GF-D8 (cell line): ENCODE data around the gene CIPC.

Experiments used
- DNase-seq: peaks from one replicate; lab custom pipeline; 2025; lab: John Stamatoyannopoulos, UW

The CIPC gene

DNA sequence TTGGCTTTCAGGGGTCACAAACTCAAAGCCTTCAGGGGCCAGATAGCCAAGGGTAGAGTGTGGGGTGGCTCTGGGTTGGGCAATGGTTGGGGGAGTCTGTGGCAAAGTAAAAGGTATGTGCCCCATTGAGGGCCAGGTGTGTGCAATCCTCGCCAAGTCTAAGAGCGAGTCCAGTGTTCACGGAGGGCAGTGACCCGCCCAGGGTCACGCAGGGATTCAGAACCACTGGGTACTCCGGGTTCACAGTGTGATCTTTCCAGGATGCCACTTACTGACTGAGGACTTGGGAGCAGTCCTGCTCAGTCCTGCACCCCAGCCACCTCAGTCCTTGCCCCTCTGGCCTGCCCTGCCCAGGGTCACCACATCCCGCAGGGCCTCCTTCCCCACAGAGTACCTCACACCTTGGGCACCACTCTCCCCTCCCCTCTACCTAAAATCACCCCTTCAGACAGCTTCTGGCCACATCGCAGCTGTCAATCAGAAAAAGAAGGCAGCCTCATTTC is 27.8 kb downstream of the CIPC start:
- no peak for DNase-seq

DNA sequence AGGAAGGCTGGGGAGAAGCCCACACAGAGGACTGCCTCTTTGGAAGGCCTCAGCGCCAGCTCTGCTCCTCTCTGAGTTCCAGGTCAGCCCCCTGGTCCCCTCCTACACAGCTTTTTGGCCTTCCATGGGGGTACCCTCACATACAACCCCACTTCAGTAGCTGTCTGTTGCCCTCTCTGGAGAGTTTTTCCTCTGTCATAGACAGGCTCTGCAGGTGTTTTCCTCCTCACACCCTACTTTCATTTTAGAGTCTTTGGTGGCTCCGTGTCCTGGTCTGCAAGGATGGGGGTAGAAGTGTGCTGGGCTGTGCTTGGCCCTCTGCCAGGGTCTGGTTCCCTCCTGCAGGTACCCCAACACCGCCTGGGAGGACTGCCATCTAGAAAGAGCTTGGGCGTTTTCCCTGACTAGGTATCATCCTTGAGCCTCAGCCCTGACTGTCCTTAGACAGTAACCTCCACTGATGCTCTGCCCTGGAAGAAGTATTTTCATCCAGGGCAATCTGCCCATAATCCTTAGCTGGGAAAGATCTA is 28.5 kb downstream of the CIPC start:
- DNase-seq: no peak

DNA sequence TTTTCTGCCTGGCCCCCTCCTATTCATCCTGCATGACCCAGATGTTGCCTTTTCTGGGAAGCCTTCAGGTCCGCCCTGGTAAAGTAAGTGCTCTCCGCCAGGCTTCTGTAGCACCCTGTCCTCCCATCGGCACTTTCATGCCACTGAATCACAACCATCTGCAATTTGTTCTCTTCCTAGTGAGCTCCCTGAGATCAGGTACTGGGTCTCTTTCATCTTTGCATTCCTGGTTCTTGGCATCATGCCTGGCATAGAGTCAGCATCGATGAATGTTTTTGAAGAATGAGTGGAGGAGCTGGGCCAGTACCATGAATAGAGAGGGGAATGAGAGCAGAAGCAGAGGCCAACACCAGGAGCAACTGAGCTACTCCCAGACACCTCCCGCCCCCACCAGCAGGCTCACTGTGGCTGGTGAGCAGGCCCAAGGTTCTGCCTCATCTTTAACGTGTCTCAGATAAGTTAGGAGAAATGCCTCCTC is 30.4 kb downstream of the CIPC start:
- no peak for DNase-seq

DNA sequence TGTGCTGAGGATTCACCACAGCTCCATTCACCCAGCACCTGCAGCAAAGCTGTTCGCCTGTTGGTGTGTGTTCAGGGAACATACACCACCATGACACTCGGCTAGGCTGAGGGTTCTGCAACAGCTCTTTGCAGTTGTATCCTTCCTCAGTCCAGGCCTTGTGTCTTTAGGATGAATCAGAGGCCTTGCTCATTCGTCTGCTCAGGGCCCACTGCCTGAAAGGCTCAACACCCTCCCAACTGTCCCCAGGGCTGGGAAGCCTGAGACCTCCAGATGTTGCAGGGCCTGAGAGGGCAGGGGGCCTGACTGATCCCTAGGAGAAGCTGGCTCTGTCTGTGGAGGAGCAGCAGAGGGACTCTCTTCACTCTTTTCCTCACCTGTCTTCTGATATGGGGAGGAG is 32.3 kb downstream of the CIPC start:
- no peak for DNase-seq

DNA sequence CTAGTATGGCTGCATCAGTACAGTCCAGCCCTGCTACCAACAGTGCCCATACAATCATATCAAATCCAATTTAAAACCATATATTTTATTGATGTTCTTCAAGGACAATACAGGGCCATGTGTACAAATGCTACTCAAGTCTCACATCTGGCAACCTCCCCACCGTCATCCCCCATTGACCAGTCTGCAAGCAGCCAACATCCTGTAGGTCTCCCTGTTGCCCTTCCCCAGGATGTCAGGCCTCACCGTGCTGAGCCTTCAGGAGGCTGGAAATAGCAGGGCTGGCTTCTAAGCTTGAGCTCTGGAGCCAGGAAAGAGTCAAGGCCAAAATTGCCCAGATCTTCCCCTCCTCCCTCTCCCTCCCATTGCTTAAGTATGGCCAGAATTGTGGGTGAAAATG is 33.1 kb downstream of the CIPC start:
- no peak for DNase-seq

DNA sequence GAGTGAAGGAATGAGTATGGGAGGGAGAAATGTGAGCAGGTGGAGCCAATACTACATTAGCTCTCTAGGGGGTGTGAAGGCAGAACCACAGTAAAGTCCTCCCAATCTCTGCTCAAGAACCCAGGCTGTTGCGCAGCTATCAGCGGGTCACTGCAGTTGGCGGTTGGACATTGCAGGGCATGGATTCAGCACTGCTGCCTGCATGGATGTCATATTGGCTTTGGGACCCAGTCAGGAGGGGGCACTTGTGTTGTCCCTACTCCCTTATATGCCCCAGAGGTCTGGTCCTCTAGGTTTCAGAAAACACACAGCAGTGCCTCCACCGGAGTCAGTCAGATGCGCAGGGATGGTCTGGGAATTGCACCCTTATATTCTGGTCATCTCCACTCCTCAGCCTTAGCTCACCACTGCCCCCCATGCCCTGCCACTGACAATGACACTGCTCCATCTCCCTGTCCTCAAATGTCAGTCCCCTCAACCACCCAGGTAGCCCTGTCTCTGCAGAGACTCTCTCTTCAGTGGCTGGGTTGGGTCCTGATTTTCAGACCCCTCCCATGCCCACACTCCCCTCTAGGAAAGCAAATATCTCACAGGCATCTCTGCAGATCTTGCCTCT is 33.9 kb downstream of the CIPC start:
- DNase-seq: no peak

DNA sequence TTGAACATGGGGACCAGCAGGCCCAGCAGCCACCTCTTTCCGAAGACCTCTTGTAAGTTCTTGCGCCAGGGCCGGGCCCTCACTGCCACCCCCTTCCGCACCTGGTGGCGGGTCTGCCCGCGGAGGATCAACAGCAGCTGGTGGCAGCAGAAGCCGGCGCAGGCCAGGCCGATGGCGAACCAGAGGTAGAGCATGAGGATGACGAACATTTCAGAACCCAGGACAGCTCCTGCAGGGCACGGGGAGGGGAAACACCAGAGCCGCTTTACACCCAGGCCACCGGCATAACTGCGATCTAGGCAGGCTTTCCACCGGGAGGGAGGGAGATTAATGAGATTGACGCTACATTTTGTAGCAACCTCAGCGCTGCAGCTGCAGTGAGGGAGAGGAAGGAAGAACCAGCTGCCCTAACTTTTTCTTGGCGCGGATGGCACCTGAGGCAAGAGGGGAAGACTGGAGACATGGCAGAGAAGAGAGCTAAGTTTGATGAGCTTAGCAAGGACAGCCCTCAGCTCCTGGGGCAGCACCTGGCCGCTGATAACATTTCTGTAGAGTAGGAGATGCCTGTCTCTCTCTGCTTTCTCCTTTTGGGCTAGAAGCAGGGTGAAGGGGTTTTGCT is 35.8 kb downstream of the CIPC start:
- no peak for DNase-seq

DNA sequence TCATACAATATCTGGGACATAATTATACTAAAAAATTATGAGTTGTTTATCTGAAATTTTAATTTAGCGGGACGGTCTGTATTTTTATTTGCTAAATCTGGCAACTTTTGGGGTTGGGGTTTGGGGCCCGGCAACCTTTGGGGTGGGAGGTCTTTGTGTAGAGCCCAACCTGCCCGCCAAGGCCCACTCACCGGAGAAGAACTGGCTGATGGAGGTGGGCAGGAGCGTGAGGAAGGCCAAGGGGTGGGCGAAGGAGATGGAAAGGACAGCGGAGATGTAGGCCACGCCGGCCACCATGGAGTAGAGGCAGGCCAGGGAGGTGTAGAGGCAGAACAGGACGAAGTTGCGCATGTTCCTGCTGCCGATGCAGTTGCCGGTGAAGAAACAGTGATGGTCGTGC is 41.0 kb downstream of the CIPC start:
- no peak for DNase-seq

DNA sequence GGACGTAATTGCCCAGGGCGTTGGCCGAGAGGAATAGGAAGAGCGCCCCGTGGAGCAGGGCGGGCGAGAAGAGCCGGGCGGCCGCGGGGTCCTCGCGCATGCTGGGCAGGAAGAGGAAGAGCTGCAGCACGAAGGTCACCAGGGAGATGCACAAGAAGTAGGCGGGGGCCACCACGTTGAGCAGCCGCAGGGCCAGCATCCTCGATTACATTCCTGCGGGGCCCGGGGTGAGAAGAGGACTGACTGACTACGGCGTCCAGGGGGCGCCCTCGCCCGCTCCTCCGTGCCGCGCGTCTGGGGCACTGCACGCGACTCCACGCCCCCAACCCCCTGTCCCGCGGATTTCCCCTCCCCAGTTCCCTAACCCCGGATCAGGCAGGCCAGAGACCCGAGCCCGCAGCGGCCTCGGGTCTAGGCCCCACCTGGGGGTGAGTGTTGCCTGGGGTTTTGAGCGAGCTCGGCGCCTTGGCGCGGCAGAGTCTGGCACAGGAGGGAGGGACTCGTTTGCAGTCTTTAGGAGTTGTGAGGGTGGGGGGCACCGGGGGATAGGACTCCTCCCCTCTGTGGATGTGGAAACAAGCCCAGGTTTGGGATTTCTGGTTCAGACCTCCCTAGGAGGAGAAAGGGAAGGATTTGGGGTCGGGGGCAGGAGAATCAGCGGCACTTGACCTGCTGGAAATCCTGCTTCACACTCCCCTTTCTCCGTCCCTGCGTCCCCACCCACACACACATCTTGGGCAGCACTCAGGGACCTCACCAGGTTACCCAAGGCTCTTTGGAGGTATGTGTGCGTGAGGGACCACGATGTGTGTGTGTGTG is 41.7 kb downstream of the CIPC start:
- DNase-seq: no peak

DNA sequence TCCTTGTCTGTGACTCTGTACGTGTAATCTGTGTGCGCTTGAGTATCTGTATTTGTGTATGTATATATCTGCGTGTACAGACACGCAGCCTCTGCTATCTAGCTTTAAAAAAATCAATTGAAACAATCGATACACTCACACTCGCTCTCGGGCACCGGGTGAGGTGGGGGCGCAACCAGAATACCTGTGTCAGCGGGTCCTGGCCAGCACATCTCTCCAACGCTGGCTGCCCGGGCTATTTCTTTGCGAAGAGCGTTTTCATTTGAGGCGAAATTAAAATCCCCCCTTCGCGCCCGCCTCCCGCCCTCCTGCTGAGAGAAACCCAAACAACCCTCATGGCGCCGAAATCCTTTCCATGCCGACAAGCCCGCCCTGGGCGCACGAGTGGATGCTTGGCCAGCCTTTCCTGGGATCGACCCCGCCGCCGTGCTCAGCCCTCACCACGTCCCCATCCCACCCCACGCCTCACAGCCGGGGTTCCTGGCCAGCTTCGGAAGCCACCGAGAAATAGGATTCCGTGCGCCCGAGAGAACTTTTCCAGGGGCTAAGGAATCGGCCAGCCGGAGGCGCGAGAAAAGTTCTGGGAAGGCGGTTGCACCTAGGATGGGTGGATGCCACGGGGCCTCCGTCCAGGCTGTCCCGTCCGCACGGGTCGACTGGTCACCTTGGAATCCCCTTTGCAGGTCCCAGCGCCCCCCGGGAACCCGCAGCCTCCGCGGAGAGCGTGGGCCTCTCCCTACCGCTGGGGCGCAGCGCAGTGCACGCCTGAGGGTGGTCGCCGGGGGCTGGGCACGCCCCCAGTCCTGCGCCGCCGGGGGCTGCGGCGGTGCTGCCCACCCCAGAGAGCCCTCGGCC is 42.5 kb downstream of the CIPC start:
- DNase-seq: no peak

DNA sequence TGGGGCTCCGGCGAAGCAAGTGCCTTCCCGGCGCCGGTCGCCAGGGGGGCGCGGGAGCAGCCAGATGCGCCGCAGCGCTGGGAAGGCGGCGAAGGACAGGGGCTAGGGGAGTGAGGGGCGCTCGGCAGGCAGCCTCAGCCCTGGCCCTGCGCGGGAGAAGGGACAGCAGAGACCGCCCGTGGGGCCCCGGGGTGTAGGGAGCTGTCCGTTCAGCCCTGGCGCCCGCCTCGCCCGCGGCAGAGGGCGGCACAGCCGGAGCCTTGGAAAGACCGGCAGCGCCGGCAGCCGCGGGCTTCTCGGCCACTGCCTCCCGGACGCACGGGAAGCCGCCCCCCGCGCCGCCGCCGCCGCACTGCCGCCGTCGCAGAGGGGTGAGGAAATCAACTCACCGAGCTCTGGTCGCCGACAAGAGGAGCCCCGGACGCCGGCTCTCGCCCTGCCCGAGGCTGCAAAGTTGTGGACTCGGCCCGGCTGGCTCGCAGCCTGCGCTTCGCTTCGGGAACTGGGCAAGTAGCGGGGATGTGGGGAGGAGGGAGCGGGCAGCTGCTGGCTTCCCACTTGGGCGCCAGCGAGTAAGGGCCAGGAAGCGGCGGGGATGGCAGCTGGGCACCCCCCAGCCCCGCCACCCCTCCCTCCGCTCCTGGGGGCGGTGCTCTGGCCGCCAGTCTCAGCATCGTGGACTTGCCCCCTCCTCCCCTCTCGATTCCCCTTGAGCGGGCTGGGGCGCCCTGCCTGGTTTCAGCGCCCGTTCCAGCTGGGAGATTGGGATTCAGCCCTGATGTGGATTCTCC is 43.4 kb downstream of the CIPC start, which contains the start of gene ZDHHC22:
ZDHHC22 (minus strand) TSS at position 578 of the 791 bp plus-strand sequence. CDS start 2,053 bp downstream, outside the sequence.
- no peak for DNase-seq

DNA sequence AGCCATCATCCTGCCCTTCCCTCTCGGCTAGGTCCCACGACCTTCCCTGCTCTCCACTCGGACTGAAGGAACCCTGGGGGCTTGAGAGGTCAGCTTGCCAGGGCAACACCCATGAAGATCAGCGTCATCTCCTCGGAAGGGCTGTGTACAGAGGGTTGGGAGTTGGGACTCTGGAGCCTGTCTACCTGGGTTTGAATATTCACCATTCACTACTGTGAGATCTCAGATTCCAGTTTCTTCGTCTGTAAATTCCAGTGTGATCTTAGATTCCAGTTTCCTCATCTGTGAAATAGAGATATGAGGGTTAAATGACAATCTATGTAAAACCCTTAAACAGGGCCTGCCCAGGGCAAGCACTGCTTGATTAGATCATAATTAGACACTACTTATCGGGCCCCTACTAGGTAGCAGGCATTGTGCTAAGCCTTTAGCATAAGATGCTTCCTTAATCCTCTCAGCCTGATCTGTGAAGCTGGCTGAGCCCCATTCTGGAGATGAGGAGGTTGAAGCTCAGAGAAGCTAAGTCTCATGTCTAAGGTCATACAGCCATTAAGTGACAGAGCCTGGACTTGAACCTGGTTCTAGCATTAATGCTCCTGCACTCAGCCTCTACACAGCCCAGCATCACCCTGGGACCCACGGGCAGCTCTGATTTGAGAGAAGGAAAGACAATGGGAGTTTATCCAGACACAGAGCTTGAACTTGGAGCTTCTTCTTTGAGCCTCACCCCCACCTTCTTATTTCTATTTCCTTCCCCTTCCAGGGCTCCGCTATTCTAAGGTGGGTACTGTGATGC is 44.1 kb downstream of the CIPC start:
- no peak for DNase-seq

DNA sequence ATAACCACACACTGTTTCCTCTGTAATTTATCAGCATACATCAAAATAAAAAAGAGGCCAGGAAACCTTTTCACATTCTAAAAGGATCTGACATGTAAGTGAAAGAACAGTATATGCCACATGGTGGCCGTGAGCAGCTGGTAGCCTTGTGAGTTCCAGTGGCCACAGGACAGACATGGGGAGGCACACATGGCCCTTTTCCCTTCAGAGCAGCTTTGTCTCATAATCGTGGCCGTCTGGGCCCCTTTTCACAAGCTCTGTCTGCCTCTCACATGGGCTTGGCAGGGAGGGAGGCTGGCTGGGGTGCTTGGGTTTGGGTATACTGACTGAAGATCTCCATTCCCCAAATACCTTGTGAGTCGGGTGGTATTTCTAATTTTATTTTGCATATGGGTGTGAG is 45.0 kb downstream of the CIPC start:
- DNase-seq: no peak

DNA sequence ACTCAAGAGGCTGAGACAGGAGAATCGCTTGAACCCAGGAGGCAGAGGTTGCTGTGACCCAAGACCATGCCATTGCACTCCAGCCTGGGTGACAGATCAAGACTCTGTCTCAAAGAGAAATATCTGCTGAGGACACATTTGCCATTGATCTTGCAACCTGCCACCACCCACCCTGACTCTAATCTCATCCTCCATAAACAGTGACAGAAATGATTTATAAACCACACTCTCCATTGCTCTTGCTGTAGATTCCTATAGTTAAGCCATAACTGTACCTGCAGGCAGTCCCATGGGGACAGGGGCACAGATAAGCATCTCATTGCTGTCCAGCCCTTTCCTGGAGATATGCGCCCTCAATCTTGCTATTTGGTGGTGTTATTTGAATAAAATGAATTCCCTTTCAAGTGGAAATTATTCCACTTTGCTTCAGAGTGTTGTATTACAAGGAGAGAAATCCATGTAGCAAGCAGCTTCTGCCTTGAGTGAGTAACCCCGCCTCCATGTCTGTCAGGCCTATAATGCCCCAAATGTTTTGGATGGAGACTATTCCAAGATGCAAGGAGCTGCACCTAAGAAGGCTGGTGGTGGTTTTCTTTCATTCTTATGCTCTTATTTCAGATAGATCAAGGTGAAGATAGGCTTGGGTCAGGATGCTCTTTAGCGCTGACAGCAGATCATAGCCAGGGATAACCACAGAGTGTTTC is 46.5 kb downstream of the CIPC start:
- DNase-seq: no peak

DNA sequence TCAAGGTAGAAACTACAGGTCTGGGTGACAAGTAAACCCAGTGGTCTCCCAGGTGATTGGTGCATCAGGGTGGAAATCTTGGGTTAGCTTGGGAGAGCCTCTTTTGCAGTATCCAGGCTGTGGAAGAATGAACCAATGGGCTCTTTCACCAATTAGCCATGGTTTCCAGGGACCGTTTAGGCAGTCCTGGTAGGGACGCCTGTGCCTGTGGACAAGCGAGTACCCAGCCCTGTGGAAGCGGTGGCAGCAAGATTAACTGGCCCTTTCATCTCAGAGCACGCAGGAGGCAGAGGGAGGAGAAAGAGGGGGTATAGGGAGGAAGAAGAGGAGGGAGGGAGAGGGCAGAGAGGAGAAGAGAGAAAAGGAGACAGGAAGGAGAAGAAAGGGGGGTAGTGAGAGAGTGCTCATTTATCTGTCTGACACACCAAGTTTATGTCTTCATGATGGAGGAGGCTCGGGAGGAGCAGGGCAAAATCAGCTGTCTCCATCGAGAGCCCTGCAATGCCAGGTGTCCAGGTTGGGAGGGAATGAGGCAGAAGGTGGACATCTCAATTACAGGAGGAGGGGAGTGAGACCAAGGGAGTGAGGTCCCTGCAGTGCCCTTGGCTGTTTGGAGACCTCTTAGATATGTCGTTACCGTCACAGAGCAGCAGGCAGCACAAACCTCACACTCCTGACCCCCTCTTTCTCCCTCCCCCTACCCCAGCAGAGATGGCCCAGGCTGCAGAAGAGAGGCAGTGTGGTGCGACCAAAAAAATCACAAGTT is 48.1 kb downstream of the CIPC start:
- no peak for DNase-seq

DNA sequence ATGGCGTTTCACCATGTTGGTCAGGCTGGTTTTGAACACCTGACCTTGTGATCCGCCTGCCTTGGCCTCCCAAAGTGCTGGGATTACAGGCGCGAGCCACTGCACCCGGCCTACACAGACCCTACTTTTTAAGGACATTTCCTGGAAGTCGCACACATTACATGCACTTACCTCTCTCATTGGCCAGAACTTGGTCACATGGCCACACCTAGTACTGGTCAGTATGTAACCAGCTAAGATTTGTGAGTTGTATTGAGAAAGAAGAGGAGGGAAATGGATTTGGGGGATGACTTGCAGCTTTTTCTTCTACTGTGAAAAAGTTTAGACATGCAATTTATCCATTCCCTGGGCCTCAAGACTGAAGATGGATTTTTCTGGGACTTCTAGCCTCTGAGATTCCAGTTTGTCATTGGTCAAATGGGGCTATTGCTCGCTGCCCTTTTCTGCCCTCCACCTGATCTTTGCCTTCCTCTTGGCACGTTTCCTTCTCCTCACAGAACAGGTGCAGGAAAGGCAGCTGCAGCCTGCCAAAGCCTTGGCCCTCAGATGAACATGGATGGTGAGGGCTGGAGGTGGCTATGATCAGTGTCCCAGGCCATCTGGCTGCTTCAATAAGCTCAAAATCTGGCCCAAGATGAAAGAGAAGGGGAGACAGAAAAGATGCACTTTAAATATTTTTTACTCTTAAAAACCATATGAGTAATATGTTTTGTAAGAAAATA is 50.6 kb downstream of the CIPC start:
- DNase-seq: no peak

DNA sequence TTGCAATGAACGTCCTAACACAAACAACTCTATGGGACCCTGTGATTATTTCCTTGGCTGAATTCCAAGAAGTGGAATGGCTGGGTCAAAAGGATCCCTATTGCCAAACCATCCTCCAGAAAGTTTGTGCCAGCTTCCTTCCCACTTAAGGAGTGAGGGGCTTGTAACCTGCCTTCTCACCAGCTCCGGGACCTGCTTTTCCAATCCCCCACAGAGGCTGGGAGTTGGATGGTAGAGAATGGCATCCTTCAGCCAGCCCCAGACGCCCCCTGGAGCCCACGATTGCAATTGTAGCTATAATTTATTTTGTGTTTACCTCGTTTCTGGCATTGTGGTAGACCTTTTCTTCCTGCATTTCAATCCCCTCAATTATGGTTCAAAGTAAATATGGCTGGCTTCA is 53.2 kb downstream of the CIPC start:
- no peak for DNase-seq
